ENCODE data around the gene GCFC2. TPM values are rescaled to one million over a fixed set of nuclear protein-coding genes. Genes with fewer than 3 reads are reported as not detected.

GCFC2 gene
- total RNA-seq, 1 experiment from 2014 or later = 20.1 TPM

DNA sequence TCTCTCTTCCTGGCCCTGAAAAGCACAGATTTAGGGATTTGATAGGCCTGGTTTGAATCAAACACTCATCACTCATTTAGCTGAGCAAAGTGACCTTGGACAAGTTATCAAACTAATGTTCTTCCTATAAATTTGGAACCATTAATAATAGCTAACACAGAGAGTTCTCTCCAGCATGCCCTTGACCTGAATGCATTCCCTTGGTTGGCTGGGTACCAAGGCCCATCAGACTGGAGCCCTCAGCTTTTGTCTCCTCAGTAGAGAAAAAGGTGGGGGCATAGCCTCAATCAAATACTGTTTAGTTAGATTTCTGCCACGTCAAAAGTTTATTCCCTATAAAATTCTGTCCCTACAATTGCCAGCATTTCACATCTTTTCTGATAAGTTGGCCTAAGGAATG is 77.9 kb downstream of the GCFC2 start:
- Histone ChIP-seq H4K20me1 (ENCODE audit: insufficient read depth) (no peaks in the 10 kb centered on the region), H3K9me2 (ENCODE audit: insufficient read depth) (no peaks in the 10 kb centered on the region), H3K9ac (ENCODE audit: low read length) (no peak overlapping the region), H3K4me1 (ENCODE audit: control insufficient read depth in 1 of 2, insufficient read depth in 2 of 2, low read length in 2 of 2) (no peaks in the 10 kb centered on the region), H3K27me3 (ENCODE audit: insufficient read depth, low read length) (peaks cover 7% of the 10 kb centered on the region; the same call in 1 of the 2 replicates), H3K79me2 (ENCODE audit: insufficient read depth, low read length) (no peaks in the 10 kb centered on the region), H3K27ac (ENCODE audit: low read depth, low read length) (no peak overlapping the region), H3K9me3 (ENCODE audit: control insufficient read depth in 1 of 2, insufficient read depth in 1 of 2, low read depth in 1 of 2, low read length in 2 of 2) (no peaks in the 10 kb centered on the region), H3K4me3 (replicated peaks in 1 of 2; ENCODE audit: low read depth in 1 of 2, low read length in 2 of 2) (no peak overlapping the region), H2AFZ (ENCODE audit: low read depth, low read length, poor library complexity, severe bottlenecking) (no peak overlapping the region), H3K36me3 (ENCODE audit: control insufficient read depth in 1 of 2, insufficient read depth in 2 of 2, low read length in 2 of 2) (no peaks in the 10 kb centered on the region), H3K4me2 (ENCODE audit: low read length) (no peak overlapping the region)
- no peak for TF ChIP-seq CEBPB (IDR thresholded peaks at IDR 0.05; ENCODE audit: low read depth)
- no peak for TF ChIP-seq POLR2A (IDR thresholded peaks at IDR 0.05; ENCODE audit: borderline replicate concordance, extremely low read depth, insufficient read depth, insufficient read length)
- no peak for TF ChIP-seq ELF1 (IDR thresholded peaks at IDR 0.05; ENCODE audit: borderline replicate concordance, low read depth)
- no peak for TF ChIP-seq REST (IDR thresholded peaks at IDR 0.05; ENCODE audit: low read depth)
- no peak for TF ChIP-seq RAD21 (IDR thresholded peaks at IDR 0.05; ENCODE audit: low read depth)
- TF ChIP-seq FOSL1 (IDR thresholded peaks at IDR 0.05; ENCODE audit: low read depth) = no peak
- TF ChIP-seq SIN3A (IDR thresholded peaks at IDR 0.05; ENCODE audit: low read depth) = no peak
- no peak for TF ChIP-seq MAX (IDR thresholded peaks at IDR 0.05)
- no peak for TF ChIP-seq CBX3 (IDR thresholded peaks at IDR 0.05; ENCODE audit: low read depth)
- TF ChIP-seq ZFX (IDR thresholded peaks at IDR 0.05) = no peak
- no peak for TF ChIP-seq POLR2AphosphoS5 (IDR thresholded peaks at IDR 0.05; ENCODE audit: low read depth, low read length)
- no peak for TF ChIP-seq TCF7L2 (IDR thresholded peaks at IDR 0.05; ENCODE audit: borderline replicate concordance, extremely low read depth, insufficient read depth, insufficient read length)
- TF ChIP-seq JUND (IDR thresholded peaks at IDR 0.05) = no peak
- TF ChIP-seq SP1 (IDR thresholded peaks at IDR 0.05; ENCODE audit: low read depth) = no peak
- no peak for TF ChIP-seq SRF (IDR thresholded peaks at IDR 0.05; ENCODE audit: low read depth)
- no peak for TF ChIP-seq ZBTB33 (IDR thresholded peaks at IDR 0.05; ENCODE audit: extremely low read depth, insufficient replicate concordance, low read length)
- POLR2A ChIA-PET = no interaction called here
- RAD21 ChIA-PET (ENCODE audit: low non-redundant PET in 1 of 2, low total read pairs in 2 of 2, uncharacterized antibody in 2 of 2, unreplicated experiment in 2 of 2) = interaction anchor here in 1 of 2 experiments (0.8 kb wide), 1 partner anchor 1056 kb away, joined by 3 read pairs; no protein-coding TSS in a partner anchor
- intact Hi-C loops (cut with micrococcal nuclease) = no loop called here
- BruUV-seq (replicated peaks) = no TSS peak
- DNase-seq (ENCODE audit: low read depth, low spot score) (no peak), ATAC-seq (no peak)
- CTCF ChIA-PET = no interaction called here

All from HCT116 (cell line).